ENCODE results near the gene UQCC2.

GRCh38 chr6:33738879-33739278 is 27.4 kb upstream of the UQCC2 start:
- TF ChIP-seq ZNF70 (CRISPR knock-in tag; IDR thresholded peaks at IDR 0.05) (no peak), ESRRG (CRISPR knock-in tag; IDR thresholded peaks at IDR 0.05) (no peak), ISL1 (CRISPR knock-in tag; IDR thresholded peaks at IDR 0.05) (no peak), ARNTL (CRISPR knock-in tag; IDR thresholded peaks at IDR 0.05; ENCODE audit: borderline replicate concordance, low read depth) (no peak), RARB (CRISPR knock-in tag; IDR thresholded peaks at IDR 0.05) (no peak), OSR1 (CRISPR knock-in tag; IDR thresholded peaks at IDR 0.05) (no peak), TOX (CRISPR knock-in tag; IDR thresholded peaks at IDR 0.05; ENCODE audit: borderline replicate concordance) (no peak), BACH2 (CRISPR knock-in tag; IDR thresholded peaks at IDR 0.05; ENCODE audit: borderline replicate concordance) (no peak), ZNF565 (CRISPR knock-in tag; conservative IDR thresholded peaks at IDR 0.05; ENCODE audit: low read depth) (no peak)
- TF ChIP-seq, protein P1, sequence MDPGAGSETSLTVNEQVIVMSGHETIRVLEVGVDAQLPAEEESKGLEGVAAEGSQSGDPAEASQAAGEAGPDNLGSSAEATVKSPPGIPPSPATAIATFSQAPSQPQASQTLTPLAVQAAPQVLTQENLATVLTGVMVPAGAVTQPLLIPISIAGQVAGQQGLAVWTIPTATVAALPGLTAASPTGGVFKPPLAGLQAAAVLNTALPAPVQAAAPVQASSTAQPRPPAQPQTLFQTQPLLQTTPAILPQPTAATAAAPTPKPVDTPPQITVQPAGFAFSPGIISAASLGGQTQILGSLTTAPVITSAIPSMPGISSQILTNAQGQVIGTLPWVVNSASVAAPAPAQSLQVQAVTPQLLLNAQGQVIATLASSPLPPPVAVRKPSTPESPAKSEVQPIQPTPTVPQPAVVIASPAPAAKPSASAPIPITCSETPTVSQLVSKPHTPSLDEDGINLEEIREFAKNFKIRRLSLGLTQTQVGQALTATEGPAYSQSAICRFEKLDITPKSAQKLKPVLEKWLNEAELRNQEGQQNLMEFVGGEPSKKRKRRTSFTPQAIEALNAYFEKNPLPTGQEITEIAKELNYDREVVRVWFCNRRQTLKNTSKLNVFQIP (CRISPR knock-in tag; IDR thresholded peaks at IDR 0.05; ENCODE audit: borderline replicate concordance, low read depth) = no peak
- TF ChIP-seq, protein P2, sequence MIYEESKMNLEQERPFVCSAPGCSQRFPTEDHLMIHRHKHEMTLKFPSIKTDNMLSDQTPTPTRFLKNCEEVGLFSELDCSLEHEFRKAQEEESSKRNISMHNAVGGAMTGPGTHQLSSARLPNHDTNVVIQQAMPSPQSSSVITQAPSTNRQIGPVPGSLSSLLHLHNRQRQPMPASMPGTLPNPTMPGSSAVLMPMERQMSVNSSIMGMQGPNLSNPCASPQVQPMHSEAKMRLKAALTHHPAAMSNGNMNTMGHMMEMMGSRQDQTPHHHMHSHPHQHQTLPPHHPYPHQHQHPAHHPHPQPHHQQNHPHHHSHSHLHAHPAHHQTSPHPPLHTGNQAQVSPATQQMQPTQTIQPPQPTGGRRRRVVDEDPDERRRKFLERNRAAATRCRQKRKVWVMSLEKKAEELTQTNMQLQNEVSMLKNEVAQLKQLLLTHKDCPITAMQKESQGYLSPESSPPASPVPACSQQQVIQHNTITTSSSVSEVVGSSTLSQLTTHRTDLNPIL (CRISPR knock-in tag; IDR thresholded peaks at IDR 0.05; ENCODE audit: low read depth) = no peak
- TF ChIP-seq, protein P3, sequence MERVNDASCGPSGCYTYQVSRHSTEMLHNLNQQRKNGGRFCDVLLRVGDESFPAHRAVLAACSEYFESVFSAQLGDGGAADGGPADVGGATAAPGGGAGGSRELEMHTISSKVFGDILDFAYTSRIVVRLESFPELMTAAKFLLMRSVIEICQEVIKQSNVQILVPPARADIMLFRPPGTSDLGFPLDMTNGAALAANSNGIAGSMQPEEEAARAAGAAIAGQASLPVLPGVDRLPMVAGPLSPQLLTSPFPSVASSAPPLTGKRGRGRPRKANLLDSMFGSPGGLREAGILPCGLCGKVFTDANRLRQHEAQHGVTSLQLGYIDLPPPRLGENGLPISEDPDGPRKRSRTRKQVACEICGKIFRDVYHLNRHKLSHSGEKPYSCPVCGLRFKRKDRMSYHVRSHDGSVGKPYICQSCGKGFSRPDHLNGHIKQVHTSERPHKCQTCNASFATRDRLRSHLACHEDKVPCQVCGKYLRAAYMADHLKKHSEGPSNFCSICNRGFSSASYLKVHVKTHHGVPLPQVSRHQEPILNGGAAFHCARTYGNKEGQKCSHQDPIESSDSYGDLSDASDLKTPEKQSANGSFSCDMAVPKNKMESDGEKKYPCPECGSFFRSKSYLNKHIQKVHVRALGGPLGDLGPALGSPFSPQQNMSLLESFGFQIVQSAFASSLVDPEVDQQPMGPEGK (CRISPR knock-in tag; IDR thresholded peaks at IDR 0.05; ENCODE audit: borderline replicate concordance) = no peak
